HG03060 (cell line): ENCODE results near the gene ZNF397.
"Not testable (repeated sequence)": the region's sequence is repeated elsewhere in the genome, so short reads cannot be mapped to it uniquely, and the experiment has no call there.

Source experiments
- ATAC-seq: cut with Tn5 transposase; IDR thresholded peaks from one replicate; pipeline ENCODE4 v1.9.1; 2021; ENCODE audit warnings: low read depth, moderate number of reproducible peaks; ENCODE audit not compliant: unreplicated experiment

ZNF397 gene

DNA sequence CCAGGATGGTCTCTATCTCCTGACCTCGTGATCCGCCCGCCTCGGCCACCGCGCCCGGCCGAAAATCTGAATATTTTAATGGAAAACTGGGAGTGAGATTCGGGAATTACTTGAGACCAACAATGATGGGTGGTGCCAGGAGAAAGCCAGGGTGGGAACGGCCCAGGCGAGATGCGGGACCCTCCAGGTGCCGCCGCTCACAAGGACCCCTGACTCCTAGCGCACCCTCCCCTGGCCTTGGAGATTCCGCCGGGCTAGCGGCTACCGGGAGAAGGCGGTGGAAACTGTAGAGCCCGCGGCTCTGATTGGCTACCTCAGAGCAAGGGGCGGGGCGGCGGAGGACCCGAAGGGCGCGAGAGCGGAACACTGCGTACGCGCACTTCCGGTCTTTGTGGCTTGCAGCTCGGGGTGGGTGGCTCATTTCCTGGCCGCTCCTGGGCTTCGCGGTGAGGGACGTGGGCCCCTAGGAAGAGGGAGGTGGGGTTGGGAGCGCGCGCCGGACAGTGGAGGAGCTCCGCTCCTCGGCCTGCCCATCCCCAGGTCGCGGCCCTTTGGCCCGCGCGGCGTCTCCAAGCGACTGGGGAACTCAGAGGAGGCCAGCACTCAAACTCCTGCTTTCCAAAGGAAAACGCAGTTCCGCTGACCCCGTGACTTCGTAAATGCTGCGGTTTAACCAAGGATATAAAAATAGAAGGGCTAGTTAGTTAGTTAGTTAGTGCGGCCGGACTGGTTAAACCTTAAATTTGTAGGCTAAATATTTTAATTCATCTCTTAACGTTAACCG, at the start of gene ZNF397:
ZNF397 (plus strand) TSS at position 371 of the 784 bp plus-strand sequence. CDS start 1,437 bp downstream, outside the sequence.
- ATAC-seq = peak; percentile 91

DNA sequence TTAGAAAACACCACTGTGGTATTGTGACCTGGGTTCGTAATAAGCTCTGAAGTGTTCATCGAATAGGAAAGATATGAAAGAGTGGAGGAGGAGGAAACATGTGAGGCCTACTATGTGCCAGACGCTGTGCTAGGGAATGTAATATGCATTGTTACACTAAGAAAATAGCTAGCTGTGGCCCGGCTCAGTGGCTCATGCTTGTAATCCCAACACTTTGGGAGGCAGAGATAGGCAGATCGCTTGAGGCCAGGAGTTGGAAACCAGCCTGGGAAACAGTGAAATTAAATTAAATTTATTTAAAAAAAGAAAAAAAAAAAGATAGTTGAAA, 49.2 kb upstream of the ZNF397 start:
- no peak for ATAC-seq

DNA sequence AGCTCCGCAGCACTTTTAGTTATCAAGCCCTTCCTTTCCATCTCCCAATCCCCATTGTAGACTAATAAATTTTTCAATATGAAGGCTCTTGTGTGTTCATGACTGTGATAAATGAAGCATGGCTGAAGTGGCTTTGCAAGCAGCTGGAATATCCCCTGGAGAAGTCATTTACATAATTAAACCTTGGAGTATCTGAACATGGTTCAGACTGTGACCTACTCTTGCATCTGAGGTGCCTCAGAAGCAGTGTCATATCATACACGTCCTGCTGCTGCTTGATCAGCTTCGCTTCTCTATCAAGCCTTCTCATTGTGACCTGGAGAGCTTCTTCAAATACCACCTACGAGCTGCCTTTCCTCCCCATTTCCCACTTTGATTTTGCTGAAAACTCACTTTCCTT, 48.4 kb upstream of the ZNF397 start:
- ATAC-seq = no peak

DNA sequence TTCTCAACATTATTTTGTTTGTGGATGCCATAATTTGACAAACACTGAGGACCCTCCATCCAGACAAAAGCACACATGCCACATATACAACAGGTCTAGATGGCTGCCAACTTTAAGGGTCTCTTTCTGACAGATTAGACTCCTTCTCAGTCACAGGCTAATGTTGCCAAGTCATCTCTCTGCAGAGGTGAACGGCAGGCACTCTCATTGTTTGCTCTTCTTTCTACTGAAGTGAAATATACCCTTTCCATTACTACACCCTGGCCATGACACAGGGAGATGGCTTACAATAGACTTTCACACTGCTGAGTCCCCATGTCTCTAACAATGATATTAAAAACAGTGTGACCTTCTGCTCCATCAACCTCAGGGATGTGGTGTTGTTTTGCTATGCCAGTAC, 47.5 kb upstream of the ZNF397 start:
- no peak for ATAC-seq

DNA sequence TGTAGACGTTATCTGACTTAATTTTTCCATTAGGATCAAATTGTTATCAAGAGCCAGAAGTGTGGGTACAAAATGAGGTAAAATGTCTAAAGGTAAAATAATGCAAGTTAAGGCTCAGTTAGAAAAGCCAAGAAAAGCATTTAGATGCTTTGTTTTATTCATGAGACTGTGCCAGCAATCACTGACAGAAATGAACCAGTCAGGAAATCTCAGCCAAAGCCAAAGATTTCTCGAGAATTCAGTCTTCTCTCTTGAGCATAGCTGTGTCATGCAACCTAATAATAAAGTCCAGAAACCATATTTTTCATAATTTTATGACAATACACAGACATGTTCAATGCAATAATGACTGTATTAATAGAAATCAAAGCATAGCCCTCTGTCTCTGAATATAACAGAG, 43.5 kb upstream of the ZNF397 start:
- no peak for ATAC-seq

DNA sequence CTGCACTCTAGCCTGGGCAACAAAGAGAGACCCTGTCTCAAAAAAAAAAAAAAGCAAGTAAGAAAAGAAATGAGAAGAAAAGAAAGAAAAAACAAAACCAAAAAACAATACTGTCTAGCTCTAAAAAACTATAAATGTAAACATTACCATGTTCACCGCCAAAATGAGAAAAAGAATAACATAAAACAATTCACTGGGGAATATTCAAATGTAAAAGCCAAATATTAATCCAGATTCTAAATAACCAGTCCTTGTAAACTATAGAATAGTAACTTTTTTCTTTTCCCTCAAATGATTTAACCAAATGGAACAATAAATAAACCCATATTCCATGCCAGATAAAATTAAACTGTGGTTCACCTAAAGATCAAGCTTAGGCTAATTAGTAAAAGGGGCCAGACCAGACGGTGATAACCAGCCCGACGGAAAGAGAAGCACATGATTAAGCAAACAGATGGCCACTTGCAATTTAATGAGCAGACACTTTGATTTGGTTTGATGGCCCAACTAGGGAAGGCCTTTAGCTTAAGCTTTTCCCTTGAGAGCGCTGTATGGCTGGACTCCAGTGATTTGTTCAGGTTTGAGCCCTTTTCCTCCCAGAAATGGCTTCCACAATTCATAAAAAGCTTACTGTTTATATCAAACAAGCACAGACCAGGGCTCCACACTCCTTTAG, 39.4 kb upstream of the ZNF397 start:
- no peak for ATAC-seq

DNA sequence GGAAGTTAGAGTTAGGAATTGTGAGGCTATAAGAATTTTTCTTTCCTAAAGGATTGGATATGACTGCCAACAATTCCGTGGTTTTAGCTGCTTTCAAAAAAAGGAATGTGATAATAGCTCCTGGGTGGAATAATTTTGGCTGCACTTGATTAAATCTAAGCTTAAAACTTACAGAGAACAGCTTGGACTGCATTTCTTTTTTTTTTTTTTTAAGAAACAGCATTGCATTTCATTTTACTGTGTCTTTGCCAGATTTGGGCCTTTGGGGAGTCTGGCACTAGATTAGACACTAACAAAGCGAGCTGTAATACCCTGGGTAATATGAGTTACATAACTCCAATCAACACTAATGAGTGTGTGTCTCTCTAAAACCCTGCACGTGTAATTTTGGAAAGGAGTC, 37.8 kb upstream of the ZNF397 start:
- no peak for ATAC-seq

DNA sequence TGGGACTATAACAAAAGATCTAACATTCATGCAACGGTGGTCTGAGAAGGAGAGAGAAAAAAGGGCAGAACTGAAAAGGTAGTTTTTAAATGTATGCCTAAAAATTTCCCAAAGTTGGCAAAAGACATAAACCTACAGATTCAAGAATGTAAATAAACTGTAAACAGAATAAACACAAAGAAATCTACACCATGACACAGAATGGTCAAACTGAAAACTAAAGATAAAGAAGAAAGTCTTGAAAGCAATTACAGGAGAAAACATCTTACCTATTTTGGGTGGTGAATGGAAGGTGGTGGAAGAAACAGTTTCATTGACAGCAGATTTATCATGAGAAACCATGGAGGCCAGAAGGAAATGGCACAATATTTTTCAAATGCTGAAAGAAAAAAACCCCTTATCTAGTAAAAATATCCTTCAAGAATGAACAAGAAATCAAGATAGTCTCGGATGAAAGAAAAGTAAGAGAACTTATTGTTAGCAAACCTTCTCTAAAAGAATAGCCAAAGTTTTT, 35.6 kb upstream of the ZNF397 start:
- no peak for ATAC-seq

DNA sequence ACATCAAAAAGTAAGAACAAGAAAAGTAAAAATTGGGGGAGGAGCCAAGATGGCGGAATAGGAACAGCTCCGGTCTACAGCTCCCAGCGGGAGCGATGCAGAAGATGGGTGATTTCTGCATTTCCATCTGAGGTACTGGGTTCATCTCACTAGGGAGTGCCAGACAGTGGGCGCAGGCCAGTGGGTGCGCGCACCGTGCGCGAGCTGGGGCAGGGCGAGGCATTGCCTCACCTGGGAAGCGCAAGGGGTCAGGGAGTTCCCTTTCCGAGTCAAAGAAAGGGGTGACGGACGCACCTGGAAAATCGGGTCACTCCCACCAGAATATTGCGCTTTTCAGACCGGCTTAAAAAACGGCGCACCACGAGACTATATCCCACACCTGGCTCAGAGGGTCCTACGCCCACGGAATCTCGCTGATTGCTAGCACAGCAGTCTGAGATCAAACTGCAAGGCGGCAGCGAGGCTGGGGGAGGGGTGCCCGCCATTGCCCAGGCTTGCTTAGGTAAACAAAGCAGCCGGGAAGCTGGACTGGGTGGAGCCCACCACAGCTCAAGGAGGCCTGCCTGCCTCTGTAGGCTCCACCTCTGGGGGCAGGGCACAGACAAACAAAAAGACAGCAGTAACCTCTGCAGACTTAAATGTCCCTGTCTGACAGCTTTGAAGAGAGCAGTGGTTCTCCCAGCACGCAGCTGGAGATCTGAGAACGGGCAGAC, 34.9 kb upstream of the ZNF397 start:
- ATAC-seq = not testable (repeated sequence)

DNA sequence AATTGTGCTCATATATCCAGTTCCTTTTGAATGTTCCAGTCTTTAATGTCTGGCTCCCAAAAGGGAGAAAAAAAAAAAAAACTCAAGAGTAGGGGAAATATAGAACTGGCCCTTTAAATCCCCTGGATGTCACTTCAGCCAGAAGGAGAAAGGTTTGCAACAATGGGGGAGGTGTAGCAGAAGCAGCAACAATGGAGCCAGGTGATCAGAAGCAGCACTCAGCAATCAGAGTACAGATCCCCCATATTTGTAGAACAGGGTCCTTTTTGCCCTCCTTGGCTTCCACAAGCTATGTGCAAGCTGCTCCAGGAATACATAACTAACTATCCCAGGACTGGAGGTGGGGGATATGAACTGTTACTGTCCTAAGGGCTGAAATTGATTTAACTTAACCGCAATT, 25.8 kb upstream of the ZNF397 start:
- ATAC-seq = no peak

DNA sequence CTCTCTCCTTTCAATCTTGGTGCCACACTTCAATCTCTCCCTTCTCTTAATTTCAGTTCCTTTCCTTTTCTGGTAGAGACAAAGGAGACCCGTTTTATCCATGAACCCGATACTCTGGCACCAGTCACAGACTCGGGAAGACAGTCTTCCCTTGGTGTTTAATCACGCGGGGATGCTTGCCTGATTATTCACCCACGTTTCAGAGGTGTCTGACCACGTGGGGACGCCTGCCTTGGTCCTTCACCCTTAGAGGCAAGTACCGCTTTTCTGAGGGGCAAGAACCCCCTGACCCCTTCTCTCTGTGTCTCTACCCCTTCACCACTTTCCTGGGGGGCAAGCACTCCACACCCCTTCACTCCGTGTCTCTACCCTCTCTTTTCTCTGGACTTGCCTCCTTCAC, 24.2 kb upstream of the ZNF397 start:
- not testable (repeated sequence) for ATAC-seq

DNA sequence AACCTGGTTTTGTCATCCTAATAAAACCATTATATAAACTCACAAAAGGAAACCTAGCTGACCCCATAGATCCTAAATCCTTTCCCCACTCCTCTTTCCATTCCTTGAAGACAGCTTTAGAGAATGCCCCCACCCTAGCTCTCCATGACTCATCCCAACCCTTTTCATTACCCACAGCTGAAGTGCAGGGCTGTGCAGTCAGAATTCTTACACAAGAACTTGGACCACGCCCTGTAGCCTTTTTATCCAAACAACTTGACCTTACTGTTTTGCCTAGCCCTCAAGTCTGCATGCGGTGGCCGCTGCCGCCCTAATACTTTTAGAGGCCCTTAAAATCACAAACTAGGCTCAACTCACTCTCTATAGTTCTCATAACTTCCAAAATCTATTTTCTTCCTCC, 21.5 kb upstream of the ZNF397 start:
- ATAC-seq = not testable (repeated sequence)

DNA sequence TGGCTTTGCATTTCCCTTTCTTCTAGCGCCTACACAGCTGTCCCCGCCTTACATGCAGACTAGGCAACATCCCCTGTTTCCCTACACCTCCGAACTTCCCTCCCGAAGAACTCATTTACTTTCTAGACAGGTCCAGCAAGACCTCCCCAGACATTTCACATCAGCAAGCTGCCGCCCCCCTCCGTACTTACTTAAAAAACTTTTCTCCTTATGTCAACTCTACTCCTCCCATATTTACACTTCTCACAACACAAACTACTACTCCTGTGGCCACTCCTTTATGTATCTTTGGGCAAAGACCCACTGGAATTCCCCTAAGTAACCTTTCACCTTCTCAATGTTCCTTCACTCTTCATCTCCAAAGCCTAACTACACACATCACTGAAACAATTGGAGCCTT, 20.4 kb upstream of the ZNF397 start:
- no peak for ATAC-seq

DNA sequence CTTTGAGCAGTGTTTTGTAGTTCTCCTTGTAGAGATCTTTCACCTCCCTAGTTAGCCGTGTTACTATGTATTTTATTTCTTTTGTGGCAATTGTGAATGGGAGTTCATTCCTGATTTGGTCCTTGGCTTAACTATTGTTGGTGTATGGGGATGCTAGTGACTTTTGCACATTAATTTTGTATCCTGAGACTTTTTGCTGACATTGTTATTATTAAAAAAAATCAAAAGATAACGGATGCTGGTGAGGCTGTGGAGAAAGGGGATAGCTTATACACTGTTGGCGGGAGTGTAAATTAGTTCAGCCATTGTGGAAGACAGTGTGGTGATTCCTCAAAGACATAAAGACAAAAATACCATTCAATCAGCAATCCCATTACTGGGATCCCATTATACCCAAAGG, 17.0 kb upstream of the ZNF397 start:
- ATAC-seq = no peak

DNA sequence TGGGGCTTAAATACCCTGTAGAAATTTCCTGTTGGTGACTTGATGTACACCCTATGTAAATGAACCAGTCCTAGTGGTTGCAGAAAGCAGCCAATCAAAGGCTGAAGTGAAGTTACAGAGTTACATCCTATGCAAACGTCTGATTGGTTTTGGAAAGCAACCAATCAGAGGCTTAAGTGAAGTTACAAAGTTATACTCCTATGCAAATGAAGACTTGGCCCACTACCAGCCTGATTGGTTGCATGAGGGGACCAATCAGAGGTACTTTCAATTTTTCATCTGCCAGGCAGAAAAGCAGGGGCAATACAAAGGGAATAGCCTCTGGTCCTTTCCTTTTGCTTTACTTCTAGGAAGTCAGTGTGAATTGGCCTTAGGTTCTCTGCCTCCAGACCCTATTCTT, 13.6 kb upstream of the ZNF397 start:
- ATAC-seq = no peak

DNA sequence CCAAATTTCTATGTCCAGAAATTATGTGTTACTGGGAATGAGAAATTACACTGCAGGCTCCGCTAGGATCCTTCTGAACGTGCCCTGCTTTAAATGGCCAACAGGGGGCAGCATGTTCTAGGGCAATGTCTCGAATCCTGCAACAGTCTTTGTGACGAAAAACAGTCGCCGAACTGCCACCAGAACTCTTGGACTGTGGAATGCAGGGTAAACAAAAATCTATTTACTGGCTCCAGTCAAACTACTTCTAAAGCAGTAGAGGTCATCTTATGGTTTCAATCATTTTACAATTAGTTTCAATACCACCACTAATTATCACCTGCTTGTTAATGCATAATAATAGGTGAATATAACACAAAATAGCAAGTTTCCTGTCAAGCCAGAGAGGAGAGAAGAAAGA, 9.8 kb upstream of the ZNF397 start:
- ATAC-seq = peak; percentile 71

DNA sequence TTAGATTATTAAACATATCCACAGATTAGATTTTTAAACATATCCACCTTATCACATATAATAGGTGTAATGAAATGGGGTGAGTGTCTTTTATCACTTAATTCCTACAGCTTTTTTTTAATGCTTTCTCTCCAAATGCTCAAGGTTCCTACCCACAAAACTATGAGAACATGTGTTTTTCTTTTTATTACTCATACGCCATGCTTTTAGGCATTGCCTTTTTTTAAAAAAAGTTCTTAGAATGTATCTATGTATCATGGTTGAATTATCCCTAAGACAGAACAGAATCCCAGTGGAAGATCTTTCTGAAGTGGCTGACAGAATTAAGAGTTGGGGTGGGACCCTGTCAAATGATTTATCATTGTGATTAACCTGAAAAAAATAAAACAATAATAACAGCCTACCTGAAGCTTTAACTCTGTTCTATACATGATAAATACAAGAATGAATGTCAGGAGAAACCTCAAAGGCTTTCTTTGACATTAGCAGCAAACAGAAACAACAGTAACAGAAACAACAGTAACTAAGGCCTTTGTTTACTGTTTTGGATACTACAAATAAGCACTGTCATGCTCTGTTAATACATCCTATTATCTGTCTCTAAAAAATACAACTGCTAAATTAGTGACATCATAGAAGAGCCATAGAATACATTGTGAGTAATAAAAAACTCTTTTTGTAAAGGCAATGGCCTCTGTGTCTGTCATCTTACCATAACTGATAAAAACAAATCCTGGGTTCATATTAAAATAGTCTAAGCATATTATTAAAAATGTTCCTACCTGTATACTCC, 4.1 kb upstream of the ZNF397 start:
- ATAC-seq = no peak

DNA sequence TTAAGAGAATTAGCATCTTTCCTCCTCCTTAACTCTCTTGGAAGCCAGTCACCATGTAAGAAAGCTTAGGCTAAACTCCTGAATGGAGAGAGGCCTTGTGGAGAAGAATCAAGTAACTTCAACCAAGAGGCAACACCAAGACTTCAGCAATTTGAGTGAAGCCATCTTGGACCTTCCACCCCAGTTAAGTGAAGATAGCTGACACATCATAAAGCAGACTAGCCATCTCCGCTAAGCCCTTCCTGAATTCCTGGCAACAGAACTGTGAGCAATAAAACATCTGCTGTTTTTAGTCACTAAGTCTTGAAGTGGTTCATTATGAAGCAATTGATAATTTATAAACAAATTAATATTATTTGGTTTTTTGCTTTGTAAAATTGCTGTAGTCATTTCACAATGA, 1.5 kb upstream of the ZNF397 start:
- ATAC-seq = no peak

DNA sequence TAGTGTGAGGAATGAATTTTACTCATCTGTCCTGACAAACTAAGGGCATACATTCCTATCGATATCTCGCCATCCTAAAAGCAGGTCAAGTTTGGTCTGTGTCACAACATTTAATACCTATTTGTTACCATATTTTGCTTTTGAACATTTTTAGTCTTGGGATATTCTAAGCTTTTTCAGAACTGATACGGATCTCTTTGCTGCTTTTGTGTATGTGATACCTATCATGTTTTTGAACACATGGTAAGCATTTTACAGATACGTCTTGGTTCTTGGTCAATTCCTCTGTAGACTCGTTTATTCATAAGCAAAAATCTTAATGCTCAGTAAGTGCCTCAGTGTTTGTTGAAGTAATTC, 592 bp downstream of the ZNF397 start:
- ATAC-seq = no peak

DNA sequence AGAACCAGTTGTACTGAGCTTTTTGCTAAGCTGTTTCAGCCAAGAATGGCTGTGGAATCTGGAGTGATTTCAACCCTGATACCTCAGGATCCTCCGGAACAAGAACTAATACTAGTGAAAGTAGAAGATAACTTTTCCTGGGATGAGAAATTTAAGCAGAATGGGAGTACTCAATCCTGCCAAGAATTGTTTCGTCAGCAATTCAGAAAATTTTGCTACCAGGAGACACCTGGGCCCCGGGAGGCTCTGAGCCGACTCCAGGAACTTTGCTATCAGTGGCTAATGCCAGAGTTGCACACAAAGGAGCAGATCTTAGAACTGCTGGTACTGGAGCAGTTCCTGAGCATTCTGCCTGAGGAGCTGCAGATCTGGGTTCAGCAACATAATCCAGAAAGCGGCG, 1.6 kb downstream of the ZNF397 start:
- no peak for ATAC-seq

DNA sequence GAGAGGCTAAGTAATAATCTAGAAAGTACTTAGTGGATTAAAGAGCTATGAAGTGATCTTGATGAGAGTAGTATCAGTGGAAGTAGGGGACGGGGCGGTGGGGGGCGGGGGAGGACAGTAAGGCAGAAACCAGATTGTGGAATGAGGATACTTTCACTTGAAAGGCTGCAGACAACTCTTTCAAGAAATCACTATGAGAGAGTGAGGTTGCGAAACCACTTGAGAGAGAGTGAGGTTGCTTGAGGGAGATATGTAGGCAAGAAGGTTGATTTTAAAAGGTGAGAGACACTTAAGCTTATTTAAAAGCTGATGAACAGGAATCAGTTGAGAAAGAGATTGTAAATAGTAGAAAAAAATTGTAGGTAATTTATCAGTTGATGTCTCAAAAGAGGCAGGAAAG, 3.8 kb downstream of the ZNF397 start:
- no peak for ATAC-seq
